HG02981 (cell line): ENCODE results near the gene CALHM2.

Experiments
- ATAC-seq: cut with Tn5 transposase; IDR thresholded peaks from one replicate; pipeline ENCODE4 v1.9.1; 2021; ENCODE audit warnings: mild to moderate bottlenecking, moderate library complexity; ENCODE audit not compliant: unreplicated experiment

The CALHM2 gene

DNA sequence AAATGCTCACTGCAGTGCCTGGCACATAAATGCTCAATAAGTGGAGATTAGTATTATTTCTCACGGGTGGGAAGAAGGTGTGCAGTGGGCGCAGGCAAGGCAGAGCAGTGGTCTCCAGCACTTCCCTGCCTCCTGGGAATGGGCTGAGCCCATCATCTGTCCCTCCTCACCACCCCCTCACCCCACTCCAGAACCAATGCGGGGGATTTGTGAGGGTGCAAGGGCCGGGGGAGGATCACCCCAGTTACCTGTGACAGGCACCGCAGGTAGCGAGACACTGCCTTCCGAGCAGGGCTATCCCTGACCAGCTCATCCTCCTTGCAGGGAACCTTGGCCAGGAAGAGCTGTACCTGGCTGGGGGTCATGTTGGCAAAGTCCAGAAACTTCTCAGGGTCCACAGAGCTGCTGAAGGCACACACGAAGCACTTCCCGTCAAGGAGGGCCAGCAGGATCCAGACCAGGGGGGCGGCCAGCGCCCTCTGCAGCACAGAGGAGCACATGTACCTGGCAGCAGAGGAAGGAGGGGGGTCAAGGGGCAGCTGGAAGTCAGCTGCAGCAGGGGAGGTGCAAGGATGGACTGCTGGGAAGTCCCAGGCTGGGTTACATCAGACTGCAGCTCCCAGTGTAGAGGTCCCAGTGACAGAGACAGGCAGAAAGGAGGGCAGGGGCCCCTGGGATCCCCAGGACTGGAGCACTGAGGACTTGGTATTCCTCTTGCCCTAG lies 24.0 kb upstream of the CALHM2 start:
- ATAC-seq: no peak

DNA sequence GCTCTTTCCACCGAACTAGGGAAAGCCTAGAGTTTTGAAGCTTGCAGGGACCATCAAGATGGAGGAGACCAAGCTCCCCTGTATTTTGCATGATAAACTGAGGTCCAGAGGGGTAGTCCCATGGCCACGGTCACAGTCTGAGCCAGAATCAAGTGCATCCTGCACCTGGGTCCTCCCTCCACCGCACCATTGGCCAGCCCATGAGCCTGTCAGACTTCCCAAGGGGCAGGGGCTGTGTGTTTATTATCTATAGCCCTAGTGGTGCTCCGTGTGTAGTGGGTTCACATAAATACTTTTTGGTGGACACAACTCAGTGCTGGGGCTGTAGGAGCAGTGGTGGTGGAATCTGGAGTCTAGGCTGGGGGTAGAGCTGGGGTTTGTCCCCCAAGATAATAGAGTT lies 23.3 kb upstream of the CALHM2 start:
- ATAC-seq: no peak

DNA sequence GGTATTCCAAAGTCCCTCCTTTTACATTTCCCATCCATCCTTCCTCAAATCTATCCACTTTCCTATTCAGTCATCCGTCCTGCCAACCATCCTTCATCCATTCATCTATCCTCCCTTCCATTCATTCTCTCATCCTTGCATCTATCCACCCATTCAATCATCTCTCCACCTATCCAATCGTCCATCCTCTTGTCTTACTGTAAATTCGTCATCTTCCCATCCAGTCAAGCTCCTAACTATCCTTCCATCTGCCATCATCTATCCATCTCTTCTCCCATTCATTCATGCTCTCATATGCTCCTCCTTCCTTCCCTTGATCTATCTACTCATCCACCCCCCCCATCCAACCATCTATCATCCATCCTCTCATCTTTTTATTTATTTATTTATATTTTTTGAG lies 21.9 kb upstream of the CALHM2 start:
- ATAC-seq: no peak

DNA sequence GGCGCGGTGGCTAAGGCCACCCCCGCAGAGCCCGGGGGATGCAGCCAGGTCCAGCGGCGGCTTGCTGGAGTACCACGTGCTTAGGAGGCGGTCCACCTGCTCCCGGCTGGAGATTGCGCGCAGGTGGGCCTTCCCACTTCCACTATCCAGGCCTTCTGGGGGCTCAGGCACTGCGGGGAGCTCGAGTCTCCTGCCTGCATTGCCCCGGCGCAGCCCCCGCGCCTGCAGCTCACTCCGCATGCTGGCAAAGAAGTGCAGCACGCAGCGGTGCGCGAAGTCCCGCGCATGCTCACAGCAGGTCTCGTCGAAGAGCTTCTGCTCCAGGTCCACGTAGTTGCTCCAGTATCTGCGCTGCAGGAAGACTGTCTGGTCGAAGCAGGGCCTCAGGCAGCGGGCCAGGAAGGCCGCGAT lies 21.1 kb upstream of the CALHM2 start:
- no peak for ATAC-seq

DNA sequence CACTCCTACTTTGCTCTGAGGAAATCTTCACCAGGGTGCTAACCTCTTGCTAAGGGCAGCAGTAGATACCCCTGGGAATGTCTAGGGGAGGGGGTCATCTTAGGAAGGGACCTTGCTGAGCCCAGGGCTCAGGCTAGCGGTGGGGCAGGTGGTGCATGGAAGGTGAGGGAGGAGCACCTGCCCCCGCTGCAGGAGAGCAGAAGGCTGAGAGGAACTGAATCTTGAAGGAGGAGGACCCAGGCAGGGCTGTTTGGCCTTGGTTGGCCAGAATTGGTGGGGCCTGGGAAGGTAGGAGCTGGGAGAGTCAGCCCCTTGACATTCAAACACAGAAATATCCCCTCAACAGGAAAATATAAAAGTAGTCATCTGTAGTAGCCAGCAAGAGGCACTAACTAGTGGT lies 19.8 kb upstream of the CALHM2 start:
- ATAC-seq: no peak

DNA sequence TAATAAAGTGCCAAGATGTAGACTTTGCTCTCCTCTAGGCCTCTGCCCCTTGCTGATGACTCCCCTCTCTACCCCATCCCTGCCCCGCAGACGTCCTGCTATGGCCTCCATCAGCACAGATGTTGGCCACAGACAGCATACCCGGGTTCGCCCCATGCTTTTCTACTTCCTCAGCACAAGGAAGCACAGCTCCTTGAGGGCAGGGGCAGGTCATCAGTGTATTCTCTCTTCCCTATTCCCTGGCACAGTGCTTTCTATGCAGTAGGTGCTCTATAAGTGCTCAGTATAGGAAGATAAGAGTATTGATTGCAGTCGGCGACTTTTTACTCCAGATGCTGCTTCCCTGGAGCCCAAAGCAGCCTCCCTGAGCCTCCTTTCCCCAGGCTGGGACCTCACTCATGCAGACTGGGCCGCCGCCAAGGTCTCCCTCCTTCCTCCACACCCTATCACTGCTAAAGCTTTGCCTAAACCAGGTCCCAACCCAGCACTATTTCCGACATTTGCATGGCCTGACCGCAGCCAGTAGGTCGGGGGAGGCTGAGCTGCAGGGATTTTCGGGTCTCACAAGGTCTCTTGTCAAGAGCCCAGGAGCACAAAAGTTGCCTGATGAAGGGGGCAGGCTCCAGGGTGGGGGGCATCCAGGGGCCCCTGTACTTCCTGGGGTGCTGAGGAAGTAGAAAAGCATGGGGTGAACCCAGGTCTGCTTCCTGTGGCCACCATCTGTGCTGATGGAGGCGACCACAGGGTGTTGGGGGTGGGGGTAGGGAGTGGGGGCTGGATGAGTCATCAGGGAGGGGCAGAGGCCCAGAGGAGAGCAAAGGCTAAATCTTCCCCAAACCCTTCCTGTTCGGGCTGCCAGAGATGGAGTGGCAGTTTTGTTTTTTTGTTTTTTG lies 18.8 kb upstream of the CALHM2 start:
- ATAC-seq: peak; percentile 71

DNA sequence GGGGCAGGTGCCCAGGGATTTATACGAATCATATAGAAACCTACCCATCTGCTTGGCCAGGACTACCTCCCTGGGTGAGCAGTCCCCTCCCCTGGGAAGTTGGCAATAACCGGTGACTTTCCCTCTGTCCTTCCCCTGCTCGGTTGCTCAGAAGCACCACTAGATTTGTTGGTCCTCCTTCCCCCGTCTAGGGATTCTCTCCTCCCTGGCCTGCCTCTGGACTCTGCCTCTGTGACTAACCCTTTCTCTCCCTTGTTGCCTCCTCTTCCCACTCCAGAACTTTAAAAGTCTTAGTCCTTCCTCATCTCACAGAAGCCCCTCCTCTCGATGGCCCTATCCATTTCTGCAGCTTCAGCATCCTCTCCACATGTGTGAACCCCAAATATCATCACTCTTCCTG lies 17.0 kb upstream of the CALHM2 start:
- no peak for ATAC-seq

DNA sequence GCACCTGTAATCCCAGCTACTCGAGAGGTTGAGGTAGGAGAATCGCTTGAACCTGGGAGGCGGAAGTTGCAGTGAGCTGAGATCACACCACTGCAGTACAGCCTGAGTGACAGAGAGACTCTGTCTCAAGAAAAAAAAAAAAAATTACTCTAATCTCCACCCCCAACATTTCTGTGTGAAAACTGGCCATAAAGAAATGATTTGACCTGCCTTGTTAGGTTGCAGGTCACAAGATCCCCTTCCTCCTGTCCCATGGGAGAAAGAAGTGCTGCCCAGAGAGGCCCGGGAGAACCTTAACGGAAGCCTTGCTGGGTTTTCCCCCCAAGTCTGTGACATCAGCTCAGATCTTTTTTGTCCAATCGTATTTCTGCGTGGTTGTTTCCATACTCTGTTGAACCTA lies 15.2 kb upstream of the CALHM2 start:
- ATAC-seq: no peak

DNA sequence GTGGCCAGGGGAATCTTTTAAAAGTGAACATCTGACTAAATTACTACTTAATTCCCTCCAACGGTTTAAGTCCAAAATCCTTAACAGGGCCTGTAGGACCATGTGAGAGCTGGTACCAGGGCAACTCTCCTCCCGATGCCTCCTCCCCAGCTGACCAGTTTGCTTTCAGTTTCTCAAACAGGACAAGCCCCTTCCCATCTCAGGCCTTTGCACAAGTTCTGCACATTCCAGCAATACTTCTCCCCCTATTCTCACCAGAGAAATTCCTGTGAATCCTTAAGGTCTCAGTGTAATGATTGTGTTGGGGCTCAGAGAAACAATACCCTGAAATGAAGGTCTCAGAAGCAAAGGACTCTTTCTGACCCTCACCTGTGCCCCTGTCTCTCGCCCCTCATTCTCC lies 14.6 kb upstream of the CALHM2 start:
- ATAC-seq: no peak

DNA sequence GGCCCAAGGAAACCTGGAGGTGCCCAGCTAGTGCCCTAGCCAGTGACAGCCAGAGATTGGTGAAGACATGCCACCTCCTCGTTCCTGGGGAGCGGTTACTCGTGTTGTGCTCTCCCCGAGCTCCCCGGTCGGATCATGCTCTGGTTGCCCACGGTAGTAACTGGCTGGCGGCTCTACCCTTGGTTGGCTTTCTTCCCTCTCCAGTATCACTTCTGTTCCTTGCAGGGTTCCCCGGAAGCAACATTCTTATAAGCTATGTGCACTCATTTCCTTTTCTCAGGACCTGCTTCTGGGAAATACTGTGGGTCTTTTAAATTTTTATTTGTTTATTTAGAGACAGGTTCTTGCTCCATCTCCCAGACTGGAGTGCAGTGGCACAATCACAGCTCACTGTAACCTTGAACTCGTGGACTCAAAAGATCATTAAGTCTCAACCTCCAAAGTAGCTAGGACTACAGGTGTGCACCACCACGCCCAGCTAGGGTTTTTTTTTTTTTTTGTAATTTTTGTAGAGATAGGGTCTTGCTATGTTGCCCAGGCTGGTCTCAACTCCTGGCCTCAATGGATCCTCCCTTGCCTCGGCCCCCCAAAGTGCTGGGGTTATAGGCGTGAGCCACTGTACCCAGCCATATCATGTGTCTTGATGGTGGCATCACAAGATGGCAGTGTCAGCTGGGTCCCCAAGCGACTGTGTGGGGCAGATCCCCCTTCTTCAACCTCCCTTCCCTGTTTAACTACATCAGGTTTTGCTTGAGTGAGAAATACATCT lies 13.4 kb upstream of the CALHM2 start:
- no peak for ATAC-seq

DNA sequence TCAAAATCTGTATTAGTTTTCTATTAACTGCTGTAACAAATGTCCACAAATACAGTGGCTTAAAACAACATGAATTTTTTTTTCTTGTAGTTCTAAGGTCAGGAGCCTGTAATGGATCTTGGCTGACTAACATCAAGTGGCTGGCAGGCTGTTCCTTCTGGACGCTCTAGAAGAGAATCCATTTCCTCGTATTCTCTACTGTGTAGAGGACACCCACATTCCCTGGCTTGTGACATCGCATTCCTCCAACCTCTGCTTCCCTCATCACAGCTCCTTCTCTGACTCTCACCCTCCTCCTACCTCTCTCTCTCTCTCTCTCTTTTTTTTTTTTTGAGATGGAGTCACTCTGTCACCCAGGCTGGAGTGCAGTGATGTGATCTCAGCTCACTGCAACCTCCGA lies 11.3 kb upstream of the CALHM2 start:
- no peak for ATAC-seq

DNA sequence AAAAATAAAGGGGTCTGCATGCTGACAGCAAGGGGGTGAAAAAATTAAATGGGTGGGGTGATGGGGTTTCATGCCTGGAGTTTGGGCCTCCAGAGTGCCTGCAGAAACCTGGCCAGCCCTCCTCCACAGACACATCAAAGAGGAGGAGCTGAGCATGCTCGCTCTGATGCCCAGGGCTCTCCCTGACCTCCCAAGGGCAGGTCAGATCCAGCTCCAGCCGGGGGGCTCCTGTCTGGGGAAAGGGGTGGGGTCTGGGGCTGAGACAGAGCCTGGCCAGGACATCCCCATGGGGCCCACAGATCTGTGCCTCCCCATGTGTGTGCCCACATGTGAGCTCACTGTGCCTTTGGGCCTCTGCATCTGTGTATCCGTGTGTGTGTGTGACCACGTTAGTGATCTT lies 7.4 kb upstream of the CALHM2 start:
- ATAC-seq: no peak

DNA sequence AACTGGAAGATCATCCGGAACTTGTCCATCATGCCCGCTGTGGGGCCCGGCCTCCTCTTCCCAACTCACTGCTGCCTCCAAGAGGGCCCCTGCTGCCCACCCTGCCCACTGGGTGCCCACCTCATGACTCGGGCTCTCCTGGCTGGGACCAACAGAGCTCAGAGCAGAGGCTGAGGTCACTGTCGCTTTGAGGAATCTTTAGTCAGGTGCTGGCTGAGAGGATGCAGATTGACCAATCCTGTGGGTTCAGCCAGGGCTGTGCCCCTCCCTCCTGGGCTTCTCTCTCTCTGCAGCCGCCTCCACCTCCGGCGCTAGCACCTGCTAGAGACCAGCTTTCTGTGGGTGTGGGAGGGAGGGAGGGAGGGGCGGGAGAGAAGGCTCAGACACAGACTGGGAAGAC lies 6.5 kb upstream of the CALHM2 start, which contains the start of gene CALHM1:
Gene CALHM1 (minus strand): TSS at position 181 of the 400 bp plus-strand sequence. CDS start 149 bp downstream, at position 32.
- ATAC-seq: peak; percentile 75

DNA sequence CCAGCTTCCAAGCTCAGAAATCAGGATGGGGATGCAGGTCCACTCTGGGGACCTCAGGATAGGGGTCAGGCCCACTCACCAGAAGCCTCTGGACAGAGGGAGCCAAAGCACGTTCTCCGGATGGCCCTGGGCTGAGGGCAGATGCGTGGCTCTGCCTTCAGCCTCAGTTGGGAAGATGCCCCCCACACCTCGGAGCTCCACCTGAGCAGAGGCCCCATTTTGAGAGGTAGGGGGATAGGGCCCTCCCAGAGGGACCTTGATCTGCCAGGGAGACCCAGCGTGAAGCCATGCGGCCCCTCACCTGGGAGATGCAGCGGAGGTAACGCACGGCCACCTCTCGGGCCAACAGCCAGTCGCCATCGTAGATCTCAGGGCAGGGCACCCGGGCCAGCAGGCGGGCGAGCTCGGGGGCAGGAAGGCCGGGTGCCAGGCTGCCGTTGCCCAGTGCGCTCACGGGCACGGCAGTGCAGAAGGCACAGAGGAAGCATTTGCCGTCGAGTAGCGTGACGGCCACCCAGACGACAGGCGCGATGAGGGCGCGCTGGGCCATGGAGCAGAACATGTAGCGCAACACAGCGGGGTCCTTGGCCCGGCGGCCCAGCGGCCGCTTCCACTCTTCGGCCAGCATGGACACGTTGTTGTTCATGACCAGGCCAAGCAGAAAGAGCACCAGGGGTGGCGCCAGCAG lies 5.9 kb upstream of the CALHM2 start:
- ATAC-seq: no peak

DNA sequence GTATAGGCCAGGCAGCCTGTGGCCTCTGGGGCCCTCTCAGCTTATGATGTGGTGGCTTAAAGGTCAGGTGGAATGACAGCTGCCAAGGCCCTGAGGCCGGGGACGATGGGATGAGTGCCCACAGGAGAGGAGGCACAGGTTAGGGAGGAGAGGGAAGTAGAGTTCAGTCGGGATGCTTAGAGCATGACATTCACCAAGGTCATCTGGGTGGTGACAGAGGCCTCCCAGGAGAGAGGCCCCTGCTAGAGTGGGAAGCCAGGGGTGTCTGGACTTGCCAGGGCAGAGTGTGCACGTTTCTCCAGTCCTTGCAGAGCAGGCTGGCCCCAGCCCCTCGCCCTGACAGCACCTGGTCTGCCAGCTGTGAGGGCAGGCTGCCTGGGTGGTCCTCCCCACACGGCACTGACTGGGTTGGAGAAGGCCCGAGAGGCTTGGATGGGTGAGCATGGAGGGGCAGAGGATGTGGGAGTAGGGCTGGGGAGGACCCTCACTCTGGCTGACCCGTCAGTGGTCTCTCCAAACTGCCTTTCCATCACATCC lies 5.1 kb upstream of the CALHM2 start:
- ATAC-seq: no peak

DNA sequence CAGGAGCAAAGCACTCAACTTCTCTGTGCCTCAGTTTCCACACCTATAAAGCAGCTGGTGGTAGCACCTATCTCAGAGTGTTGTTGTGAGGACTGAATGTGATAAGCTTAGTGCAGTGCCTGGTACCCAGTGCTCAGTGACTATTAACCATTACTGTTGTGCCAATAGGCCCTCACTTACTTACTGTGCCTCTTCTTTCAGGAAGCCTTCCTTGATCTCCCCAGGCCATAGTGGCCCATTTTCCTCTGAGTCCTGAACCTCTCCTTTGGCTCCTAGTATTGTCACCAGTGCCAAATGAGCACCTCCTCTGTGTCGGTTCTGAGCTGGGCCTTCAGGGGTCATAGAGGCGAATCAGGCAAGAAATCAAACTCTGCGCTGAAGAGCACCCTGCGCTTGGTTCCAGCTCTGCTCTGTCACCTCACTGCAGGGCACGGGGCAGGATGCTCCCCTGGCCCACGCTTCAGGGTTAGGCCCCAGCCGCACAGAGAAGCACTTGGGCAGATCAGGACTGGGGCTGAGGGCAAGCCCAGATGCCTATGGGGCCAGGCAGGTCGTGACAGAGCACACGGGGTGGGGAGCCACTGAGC lies 4.0 kb upstream of the CALHM2 start:
- no peak for ATAC-seq

DNA sequence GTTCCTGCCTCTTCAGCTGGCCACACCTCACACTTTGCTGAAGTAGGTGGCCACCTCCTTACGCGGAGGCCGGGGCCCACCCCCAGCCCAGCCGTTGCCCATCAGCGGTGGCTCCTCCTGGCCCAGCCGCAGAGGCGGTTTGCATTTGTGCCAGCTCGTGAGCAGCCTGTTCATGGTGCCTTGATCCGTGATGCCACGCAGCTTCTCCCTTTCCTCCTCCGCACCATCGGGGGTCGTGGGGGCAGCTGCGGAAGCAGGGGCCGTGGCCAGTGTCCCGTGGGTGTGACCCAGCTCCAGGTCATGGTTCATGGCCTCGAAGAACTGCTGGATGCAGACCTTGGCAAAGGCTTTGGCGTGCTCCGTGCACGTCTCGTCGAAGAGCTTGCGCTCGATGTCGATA lies 3.1 kb upstream of the CALHM2 start:
- ATAC-seq: no peak

DNA sequence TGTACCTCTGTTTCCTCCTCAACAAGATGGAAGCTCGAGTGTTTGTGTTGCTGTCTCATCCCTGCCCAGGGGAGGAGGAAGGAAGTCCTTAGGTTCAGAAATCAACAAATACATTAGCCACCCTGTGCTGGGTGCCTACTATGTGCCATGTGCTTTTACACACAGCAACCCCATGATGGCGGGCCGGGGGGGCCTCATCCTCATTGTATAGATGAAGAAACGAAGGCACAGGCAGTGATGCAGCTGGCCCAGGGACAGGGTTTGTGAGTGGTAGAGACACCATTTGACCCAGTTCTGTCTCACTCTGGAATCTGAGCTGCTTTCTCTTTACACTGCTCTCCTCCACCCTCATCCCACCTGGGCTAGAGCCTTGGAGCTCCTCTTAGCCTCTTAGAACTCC lies 1.9 kb upstream of the CALHM2 start:
- ATAC-seq: no peak

DNA sequence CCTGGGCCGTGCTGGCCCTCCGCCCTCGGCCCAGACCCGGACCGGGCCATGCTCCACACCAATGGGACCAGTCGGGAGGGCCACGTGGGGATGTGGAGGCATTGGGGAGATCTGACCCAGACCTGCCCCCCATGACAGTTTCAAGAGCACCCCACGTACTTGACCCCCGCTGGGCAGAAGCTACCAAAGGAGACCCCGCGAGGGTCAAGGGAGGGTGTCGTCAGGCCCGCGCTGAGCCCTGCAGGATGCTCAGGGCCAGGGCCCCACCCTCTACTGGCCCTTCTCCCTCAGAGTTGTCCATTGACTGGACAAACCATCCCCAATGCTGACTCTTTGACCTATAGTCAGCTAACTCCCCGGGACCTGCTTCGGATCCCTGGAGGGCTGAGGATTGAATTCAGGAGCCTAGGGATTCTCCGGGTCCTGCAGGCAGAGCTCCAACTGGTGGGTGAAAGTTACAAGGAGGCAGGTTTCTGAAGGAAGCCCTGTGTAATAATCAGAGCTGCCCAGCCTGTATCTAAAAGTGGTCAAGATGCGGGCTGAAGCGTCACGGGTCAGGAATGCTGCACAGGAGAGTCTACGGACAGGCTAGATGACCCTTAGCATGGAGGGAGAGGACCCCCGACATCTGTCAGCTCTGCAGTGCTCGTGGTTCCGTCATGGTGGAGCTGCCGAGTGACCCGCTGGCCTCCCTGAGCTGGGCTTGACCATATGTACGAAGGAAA lies 498 bp upstream of the CALHM2 start:
- ATAC-seq: no peak
